Tibial nerve (tissue), 4 donors: ENCODE data around the gene POLA2. TPM values are rescaled to one million over a fixed set of nuclear protein-coding genes. Genes with fewer than 3 reads are reported as not detected.

Source experiments
- DNase-seq, 2 donors: peaks; one replicate each; pipeline ENCODE4 v3.0.0-alpha.2; 2019; ENCODE audit warnings: low spot score in 2 of 2
- H3K27ac ChIP-seq, 4 donors: fragments of 200-600 bp; sonication (generic) in 3 of 4; one replicate each; pipeline ENCODE4 v1.5.1; 2017 to 2019; ENCODE audit warnings: mild to moderate bottlenecking in 1 of 4
- H3K27me3 ChIP-seq, 2 donors: fragments of 200-600 bp; sonication (generic) in 1 of 2; one replicate each; pipeline versions ENCODE4 v1.5.1 to v1.6.0; 2017 to 2019
- H3K36me3 ChIP-seq, 3 donors: fragments of 200-600 bp; sonication (generic); one replicate each; pipeline ENCODE4 v1.5.1; 2018 to 2019
- H3K4me1 ChIP-seq, 4 donors: fragments of 200-600 bp; sonication (generic) in 3 of 4; one replicate each; pipeline ENCODE4 v1.5.1; 2017 to 2019
- H3K4me3 ChIP-seq, 4 donors: fragments of 200-600 bp; sonication (generic) in 3 of 4; one replicate each; pipeline ENCODE4 v1.5.1; 2017 to 2019; ENCODE audit warnings: mild to moderate bottlenecking in 1 of 4, moderate library complexity in 1 of 4
- H3K9me3 ChIP-seq, 4 donors: fragments of 200-600 bp; sonication (generic) in 3 of 4; one replicate each; pipeline ENCODE4 v1.5.1; 2017 to 2019
- EP300 ChIP-seq, 2 donors: sonication (generic); formaldehyde crosslinking; IDR thresholded peaks; one replicate each; pipeline ENCODE4 v1.6.1; 2017; ENCODE audit warnings: antibody characterized with exemption in 2 of 2, mild to moderate bottlenecking in 1 of 2
- POLR2A ChIP-seq, 2 donors: fragments of 450-650 bp; IDR thresholded peaks; one replicate each; pipeline ENCODE4 v1.6.1; 2017; ENCODE audit warnings: antibody characterized with exemption in 2 of 2, mild to moderate bottlenecking in 2 of 2, moderate library complexity in 2 of 2
- WGBS, 2 donors: methylation state at CpG; one replicate each; pipeline ENCODE4 v1.1.5; 2018; 5-methylcytosine and 5-hydroxymethylcytosine counted together
- total RNA-seq, 4 donors: library from RNA; depleted of rRNA; stranded (reverse); fragments of >200 nt; gene quantifications; one replicate each; pipeline ENCODE4 v1.1.0, GENCODE V29; 2016
- TF ChIP-seq, protein P1 (sequence below), 5 experiments: fragments of 200-600 bp in 3 of 5; fragments of 450-650 bp in 2 of 5; sonication (generic) in 3 of 5; IDR thresholded peaks; one replicate each; pipeline ENCODE4 v1.5.1; 2016 to 2019; ENCODE audit warnings: antibody characterized with exemption in 5 of 5, mild to moderate bottlenecking in 3 of 5, moderate library complexity in 2 of 5

POLA2 gene, protein sequence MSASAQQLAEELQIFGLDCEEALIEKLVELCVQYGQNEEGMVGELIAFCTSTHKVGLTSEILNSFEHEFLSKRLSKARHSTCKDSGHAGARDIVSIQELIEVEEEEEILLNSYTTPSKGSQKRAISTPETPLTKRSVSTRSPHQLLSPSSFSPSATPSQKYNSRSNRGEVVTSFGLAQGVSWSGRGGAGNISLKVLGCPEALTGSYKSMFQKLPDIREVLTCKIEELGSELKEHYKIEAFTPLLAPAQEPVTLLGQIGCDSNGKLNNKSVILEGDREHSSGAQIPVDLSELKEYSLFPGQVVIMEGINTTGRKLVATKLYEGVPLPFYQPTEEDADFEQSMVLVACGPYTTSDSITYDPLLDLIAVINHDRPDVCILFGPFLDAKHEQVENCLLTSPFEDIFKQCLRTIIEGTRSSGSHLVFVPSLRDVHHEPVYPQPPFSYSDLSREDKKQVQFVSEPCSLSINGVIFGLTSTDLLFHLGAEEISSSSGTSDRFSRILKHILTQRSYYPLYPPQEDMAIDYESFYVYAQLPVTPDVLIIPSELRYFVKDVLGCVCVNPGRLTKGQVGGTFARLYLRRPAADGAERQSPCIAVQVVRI
- 10 to 100 TPM in 2 of 4 donors, 1 to 10 TPM in 2; 3.5 to 13.5 (median 10.0) TPM for total RNA-seq

DNA sequence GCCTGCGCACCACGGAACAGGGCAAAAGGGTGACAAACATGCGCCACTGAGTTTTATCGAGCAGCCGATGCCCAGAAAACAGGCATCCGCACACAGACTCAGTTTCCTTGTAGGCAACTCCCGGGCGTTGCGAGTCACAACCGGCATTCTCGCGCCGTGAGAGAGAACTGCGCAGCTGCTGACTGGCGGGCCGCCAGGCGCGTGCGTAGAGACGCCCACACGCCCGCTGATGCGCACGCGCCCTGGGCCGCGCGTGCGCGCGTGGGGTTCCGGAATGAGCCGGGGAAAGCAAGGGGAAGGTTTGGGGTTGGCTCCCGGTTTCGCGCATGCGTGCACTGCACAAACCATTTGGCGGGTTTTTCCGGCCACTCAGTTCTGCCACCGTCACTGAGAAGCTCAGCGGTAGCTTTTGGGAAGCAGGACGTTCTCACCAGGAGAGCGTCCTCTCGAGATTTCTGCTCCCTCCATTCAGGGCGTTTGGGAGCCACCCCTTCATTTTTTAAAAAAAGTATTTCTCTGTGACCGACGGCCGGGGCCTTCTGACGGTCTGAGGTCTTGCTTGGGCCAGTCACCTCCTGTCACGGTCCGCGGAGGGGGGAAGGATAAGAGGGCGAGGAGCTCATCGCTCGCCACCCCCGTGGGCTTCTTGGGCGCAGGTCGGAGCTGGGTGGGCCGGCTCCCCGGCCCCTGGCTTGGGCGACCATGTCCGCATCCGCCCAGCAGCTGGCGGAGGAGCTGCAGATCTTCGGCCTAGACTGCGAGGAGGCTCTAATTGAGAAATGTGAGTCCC lies at the start of gene POLA2:
Gene POLA2 (plus strand): TSS at position 372 of the 790 bp plus-strand sequence. CDS start 331 bp downstream, at position 703.
- DNase-seq, result peak; percentile 87 to 89
- Histone ChIP-seq H3K27ac (peak within 1 kb of the TSS; percentile 49 to 94 (median 88)), H3K4me3 (peak within 1 kb of the TSS; percentile 41 to 76 (median 70)), H3K9me3 (no peaks in the 10 kb centered on the region), H3K36me3 (peaks cover 0 to 16% (median 0%) of the 10 kb centered on the region in 3 donors), H3K4me1 (peaks cover 0 to 26% (median 9%) of the 10 kb centered on the region in 4 donors), H3K27me3 (no peaks in the 10 kb centered on the region)
- 0% methylated on average over 31 to 53 of the region's 66 CpGs for WGBS, 2 donors
- TF ChIP-seq EP300 (IDR thresholded peaks at IDR 0.05) (peak; percentile 97), POLR2A (IDR thresholded peaks at IDR 0.05) (peak; percentile 73 to 86)
- TF ChIP-seq, protein P1, sequence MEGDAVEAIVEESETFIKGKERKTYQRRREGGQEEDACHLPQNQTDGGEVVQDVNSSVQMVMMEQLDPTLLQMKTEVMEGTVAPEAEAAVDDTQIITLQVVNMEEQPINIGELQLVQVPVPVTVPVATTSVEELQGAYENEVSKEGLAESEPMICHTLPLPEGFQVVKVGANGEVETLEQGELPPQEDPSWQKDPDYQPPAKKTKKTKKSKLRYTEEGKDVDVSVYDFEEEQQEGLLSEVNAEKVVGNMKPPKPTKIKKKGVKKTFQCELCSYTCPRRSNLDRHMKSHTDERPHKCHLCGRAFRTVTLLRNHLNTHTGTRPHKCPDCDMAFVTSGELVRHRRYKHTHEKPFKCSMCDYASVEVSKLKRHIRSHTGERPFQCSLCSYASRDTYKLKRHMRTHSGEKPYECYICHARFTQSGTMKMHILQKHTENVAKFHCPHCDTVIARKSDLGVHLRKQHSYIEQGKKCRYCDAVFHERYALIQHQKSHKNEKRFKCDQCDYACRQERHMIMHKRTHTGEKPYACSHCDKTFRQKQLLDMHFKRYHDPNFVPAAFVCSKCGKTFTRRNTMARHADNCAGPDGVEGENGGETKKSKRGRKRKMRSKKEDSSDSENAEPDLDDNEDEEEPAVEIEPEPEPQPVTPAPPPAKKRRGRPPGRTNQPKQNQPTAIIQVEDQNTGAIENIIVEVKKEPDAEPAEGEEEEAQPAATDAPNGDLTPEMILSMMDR (IDR thresholded peaks at IDR 0.05), result no peak

DNA sequence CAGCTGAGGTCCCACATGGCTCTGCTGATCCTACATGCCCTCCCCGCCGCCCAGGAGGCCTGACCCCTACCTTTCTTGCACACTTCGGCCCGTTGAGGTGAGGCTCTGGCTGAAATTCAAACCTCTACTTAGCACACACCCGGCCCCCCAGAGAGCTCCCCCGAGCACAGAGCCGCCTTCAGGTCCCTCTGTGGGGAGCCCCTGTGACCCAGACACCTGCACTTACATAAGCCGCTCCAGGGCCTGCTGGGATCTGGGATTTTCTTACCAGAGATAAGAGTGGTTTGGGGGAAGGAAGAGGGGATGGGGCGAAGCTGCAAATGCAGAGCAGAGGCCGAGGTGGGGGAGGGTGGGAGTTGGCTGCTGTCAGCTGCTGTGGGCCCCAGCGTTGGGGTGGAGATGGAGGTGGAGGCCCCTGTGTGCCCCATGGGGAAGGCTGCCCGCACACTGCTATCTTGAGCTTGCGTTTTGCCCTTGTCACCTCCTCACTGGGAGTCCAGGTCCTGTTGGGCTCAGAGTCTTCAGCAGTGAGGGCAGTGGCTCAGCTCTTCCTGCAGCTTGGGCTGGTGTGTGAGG lies 49.4 kb upstream of the POLA2 start:
- TF ChIP-seq EP300 (IDR thresholded peaks at IDR 0.05) (no peak), POLR2A (IDR thresholded peaks at IDR 0.05) (no peak)
- TF ChIP-seq, protein P1 (IDR thresholded peaks at IDR 0.05), result no peak
- H3K4me3 ChIP-seq, result no peak overlapping the region
- H3K27ac ChIP-seq, result no peak overlapping the region
- no peak for DNase-seq
- H3K36me3 ChIP-seq, result peaks cover 0 to 49% (median 17%) of the 10 kb centered on the region in 3 donors
- H3K4me1 ChIP-seq, result peaks cover 0 to 11% (median 3%) of the 10 kb centered on the region in 4 donors
- no peaks in the 10 kb centered on the region for H3K27me3 ChIP-seq
- WGBS, 2 donors, result 63 to 80% methylated on average over 12 to 13 of the region's 13 CpGs
- no peaks in the 10 kb centered on the region for H3K9me3 ChIP-seq

DNA sequence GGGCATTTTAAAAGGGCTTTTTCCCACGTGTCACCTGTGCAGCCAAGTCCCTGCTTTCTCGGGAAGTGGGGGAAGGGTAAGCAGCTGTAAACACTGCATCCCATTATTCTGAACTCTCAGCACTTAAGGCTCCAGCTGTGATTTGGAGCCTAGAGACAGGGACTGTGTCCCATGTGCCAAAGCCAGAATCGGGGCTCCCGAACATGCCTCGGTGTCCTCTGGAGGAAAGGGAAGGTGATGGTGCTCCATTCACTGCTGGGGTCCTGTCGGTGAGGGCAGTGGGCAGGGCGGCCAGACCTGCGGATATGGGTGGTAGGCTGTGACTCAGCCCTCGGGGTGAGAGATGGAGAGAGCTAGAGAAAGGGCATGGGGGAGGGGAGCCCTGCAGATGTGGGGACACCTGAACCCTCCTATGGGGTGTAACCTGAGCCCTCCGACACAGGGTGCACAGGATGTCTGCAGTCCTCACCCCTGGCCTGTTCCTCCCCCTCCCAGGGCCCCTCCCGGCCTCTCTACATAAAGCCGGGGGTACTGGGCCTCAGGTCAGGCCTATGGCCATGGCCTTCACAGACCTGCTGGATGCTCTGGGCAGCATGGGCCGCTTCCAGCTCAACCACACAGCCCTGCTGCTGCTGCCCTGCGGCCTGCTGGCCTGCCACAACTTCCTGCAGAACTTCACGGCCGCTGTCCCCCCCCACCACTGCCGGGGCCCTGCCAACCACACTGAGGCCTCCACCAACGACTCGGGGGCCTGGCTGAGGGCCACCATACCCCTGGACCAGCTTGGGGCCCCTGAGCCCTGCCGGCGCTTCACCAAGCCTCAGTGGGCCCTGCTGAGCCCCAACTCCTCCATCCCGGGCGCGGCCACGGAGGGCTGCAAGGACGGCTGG lies 48.2 kb upstream of the POLA2 start:
- WGBS, 2 donors, result 46 to 56% methylated on average over 13 to 23 of the region's 26 CpGs

More for the DNA sequence above, 48.2 kb upstream of the POLA2 start:
- no peak overlapping the region for H3K4me3 ChIP-seq
- TF ChIP-seq, protein P1 (IDR thresholded peaks at IDR 0.05), result no peak
- TF ChIP-seq EP300 (IDR thresholded peaks at IDR 0.05), result no peak
- no peak for TF ChIP-seq POLR2A (IDR thresholded peaks at IDR 0.05)
- H3K36me3 ChIP-seq, result peaks cover 0 to 37% (median 17%) of the 10 kb centered on the region in 3 donors
- no peaks in the 10 kb centered on the region for H3K27me3 ChIP-seq
- no peak for DNase-seq
- H3K27ac ChIP-seq, result no peak overlapping the region
- peaks cover 0 to 11% (median 3%) of the 10 kb centered on the region in 4 donors for H3K4me1 ChIP-seq
- H3K9me3 ChIP-seq, result no peaks in the 10 kb centered on the region
